EL (cell line): ENCODE measurements around the gene SEMA7A.

ENCODE experiments used
- DNase-seq: peaks from one replicate; pipeline ENCODE4 v3.0.0-alpha.2; 2016

The SEMA7A gene

DNA sequence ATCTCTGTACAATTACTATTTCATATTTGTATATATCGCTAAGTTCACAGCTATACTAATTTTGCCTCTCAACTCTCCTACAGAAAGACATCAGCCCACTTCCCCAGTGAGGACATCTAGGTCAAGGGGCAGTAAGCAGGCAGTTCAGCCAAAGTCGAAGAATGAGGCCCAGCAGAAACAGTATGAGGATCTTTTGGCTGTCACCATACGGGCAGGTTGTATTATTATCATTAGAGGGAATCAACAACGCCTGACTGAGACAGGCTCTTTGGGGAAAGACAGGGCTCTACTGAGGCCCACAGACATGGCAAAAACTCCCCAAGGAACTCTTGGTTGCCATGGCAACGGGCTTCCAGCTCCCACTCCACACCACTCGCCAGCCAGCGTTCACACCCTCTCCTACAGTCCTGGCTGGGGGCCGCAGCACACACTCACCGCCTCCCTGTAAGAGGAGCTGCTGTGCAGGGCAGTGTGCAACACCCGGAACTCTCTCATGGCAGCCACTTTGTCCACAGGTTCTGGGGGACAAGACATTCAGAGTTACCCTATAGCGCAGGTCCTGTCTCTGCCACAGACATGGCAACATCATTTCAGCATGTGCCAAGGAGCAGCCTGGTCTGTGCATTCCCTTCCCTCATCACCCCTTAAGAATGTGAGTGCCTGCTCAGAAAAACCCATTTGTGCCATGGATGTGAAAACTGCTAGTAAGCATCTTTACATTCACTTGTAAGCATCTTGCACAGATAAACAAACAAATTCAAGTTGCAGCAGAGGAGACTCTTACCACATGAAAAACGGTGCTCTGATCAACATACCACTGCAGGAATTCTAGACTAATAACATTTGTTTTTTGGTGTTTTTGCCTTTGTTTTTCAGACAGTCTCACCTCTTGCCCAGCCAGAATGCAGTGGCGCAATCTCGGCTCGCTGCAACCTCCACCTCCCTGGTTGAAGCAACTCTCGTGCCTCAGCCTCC is 18.4 kb upstream of the SEMA7A start:
- DNase-seq, result no peak

- DNase-seq, result no peak
These were observed 17.6 kb upstream of the SEMA7A start for GRCh38 chr15:74451322-74451721.

DNA sequence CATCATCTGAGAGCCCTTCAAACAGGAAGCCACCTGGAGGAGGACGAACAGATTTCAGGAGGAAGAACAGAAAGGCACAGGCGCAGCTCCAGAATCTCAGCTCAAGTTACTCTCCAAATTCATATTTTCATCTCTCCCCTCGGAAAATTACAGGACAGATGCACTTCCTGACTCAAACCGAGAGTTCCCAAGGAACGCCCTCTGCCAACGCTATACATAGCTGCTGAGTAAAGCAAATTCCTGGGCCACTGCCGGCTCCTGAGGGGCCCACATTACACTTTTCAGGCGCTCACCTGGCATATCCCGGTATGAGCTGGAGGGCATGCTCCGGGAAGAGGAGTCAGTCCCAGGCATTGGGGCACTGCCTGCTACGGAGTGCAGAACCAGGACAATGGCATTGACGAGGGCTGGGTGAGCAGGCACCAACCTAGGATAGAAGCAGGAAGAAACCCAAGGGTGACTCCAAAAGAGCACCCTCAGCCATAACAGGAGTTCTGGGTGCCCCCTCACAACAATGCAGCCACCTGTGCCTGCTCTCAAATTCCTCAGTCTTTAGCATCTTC is 16.0 kb upstream of the SEMA7A start:
- no peak for DNase-seq

- no peak for DNase-seq
These were observed 15.3 kb upstream of the SEMA7A start for GRCh38 chr15:74449095-74449494.

DNA sequence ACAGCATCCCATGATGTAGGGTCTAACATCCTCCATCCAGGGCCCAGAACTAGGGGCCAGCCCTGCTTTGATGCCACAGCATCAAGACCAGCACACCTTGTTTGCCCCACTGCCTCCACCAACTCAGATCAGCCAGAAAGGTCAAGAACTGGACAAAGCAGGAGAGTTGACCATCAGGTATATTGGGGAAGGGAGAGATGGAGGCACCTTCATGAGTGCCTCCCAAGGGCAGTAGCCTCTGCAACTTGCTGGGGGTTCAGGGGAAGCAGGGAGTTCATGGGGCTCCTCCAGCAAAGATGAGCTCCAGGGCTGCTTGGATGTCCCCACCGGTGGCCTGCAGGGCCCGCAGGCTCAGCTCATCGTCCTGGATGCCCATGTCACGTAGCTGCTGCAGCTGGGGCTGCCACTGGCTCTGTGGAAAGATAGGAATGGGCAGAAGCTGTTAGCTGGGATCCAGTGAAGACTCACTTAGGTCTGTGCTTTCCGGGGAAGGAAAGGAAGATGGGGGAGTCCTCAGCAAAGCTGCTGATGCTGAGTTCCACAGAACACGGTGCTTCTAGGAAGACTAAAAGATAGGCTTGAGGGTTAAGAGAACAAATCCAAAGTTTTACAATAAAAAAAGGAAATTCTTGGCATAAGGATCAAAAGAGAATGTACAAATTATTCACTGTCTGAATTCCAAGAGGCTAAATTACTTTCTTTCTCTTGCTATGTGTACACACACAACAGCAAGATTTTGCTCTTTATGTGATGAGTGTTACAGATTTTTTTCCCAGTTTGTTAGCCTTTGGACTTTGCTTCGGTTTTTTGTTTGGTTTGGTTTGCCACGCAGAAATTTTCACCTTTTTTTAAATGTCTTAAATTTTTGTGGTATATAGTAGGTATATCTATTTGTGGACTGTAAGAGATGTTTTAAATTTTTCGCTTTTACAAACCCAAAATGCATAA is 12.3 kb upstream of the SEMA7A start:
- DNase-seq, result no peak

DNA sequence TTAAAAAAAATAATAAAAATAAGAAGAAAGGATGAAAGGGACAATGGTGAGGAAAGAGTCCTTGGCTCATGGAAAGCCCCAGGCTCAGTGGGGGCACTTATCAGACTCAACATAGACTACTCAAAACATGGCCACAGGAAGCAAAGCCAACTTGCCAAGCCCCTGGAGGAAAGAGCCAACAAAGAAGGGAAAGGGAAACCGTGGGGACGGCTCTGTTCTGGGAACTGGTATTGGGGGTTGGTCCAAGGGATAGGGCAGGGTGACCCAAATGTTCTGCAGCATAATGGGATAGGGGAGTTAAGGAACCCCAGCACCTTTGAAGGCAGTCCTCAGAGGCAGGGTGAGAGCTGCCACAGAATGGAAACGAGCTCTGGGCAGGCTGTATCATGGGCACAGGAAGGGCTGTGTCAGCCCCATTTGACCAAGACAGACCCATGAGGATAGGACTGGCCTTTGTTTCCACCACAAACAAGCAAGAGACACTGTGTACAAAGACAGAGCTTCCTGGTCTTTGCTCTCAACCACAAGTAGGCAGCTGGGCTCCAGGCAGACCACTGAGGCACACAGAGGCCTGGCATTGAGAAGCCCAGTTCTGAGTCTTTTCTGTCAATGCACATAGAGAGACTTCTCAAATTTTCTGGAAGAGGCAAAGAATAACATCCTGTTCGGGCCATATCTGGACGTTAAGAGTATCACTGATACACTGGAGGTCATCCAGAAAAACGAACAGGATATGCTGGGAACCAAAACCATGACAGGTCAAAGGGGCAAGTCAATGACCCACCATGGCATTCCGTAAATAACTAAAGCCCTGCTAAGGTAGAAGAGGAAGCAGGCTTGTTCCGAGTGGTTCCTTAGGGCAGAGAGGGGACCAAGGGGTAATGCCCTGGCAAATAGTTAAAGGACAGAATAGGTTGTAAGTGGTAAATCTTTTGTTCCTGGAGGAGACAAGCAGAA is 10.6 kb upstream of the SEMA7A start:
- DNase-seq, result no peak

- peak; percentile 62 for DNase-seq
These were observed 9.5 kb upstream of the SEMA7A start for GRCh38 chr15:74443100-74443909.

- no peak for DNase-seq
These were observed 8.8 kb upstream of the SEMA7A start for GRCh38 chr15:74442604-74443003.

DNA sequence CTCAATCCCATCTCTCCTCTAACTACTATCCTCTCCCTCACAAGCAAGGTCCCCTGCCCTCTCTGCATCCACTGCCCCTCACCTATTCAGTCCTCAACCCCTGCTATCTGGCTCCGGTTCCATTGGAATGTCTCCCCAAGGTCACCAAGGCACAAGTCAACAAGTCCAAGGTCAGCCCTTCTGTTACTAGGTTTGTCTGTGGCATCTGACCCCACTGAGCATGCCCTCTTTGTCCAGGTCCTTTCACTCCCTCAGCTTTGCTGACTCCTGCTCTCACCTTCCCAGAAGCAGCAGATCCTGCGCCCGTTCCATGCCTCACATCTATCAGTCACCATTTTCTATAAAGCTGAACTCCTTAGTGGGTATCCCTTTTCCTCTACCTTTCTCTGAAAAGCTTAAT is 8.3 kb upstream of the SEMA7A start:
- no peak for DNase-seq

DNA sequence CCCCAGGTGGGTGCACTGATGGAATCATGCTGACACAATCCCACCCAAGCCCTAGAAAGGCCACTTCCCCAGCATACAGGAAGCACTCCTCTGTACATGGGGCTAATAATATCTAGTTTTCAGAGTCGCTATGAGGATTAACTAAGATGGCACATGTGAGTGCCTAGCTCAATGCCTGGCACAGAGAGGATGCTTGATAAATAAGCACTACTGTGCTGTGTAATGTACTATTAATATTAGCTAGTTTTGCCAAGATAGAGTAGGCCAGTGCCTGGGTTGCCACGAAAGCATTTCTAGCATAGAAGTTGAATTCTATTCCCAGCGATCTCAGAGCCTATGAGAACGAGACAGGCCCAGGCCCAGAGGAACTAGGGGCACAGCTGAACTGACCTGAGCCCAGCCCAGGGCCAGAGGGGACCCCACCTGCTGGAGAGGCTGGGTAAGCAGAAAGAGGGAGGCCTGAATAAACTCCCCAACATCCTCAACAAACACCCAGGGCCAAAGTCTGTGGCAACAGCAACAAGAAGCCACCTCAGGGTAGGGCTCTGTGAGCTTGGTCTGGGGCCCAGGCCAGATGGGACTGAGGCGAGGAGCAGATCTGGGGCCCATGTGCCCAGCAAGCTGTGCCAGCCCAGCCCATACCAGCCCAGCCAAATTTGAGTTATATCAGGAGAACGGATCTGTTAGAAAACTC is 7.6 kb upstream of the SEMA7A start:
- no peak for DNase-seq

- DNase-seq, result peak; percentile 75
These were observed 5.1 kb upstream of the SEMA7A start for GRCh38 chr15:74438721-74439316.

GRCh38 chr15:74438206-74438605 is 4.4 kb upstream of the SEMA7A start:
- DNase-seq, result no peak

DNA sequence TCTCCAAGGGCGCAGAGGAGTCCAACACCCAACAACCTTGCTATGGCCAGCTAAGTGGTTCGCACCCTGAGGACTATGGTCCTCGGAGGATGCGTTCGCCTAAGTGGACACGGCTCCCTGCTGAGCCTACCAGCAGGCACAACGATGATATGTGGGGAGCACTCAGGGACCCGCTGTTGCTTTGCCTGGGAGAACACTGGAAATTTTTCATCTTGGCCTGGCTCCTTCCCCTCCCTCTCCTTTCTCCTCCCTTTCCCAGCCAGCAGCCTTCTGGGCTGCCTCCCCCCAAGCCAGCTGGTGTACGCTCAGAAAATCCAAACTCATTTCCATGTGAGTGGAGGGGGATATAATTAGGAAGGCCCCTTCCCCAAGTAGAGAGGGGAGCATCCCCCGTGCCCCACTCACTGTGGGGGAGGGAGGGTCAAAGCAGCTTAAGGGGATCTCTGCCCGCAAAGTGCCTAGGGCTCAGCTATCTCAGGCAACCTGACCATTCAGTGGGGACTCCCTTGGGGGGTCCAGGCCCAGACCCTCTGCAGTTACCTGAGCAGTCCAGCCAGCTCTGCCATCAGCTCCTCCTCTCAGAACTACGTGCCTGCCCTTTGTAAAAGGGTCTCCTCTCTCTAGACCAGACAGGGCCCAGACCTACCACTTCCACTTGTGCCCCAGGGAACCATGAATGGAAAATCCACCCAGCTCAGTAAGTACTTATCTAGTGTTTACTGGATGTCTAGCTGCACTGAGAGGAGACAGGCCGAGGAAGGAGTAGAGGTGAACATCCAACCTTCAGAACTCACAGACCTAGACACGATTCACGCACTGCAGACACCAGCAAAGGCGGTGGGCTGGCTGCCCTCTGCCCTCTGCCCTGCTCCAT is 742 bp upstream of the SEMA7A start:
- DNase-seq, result no peak

GRCh38 chr15:74432968-74433591 is 678 bp downstream of the SEMA7A start:
- DNase-seq, result no peak

- DNase-seq, result no peak
These were observed 1.3 kb downstream of the SEMA7A start for GRCh38 chr15:74432271-74432967.

DNA sequence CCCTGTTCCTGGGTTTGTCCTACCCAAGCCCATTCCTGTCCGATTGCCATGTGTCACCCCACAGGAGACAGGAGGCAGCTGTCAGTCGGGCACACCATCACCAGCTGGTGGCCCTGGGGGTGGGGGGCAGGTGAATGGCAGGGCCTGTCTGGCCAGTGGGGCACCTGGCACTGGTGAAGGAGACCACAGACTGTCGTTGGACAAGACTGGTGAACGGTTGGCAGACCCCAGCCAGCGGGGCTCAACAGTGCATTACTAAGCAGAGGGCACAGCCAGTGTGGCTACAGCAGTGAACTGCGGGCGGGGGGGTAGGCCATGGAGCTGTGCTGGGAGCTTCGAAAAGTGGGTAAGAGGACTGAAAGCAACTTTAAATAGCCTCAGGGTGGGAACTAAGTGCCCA is 2.1 kb downstream of the SEMA7A start:
- no peak for DNase-seq

- DNase-seq, result no peak
These were observed 2.6 kb downstream of the SEMA7A start for GRCh38 chr15:74431116-74431515.

- DNase-seq, result peak; percentile 36
These were observed 3.2 kb downstream of the SEMA7A start for GRCh38 chr15:74430510-74430951.
